ENCODE results near the gene KDM2B. TPM values are rescaled to one million over a fixed set of nuclear protein-coding genes. Genes with fewer than 3 reads are reported as not detected.

Gene KDM2B
- total and polyA plus RNA-seq, 2 donors (not counting 1 experiment from before 2014, with no cell fraction given), result 108 to 126 TPM

GRCh38 chr12:121392325-121392716 lies 188.5 kb downstream of the KDM2B start:
- Histone ChIP-seq H3K4me1 (ENCODE audit: control insufficient read depth in 2 of 2, insufficient read depth in 2 of 2, low read length in 2 of 2) (peaks cover 3 to 7% of the 10 kb centered on the region in 2 donors), H3K27ac (ENCODE audit: low read length in 2 of 2) (no peak overlapping the region), H3K79me2 (ENCODE audit: control insufficient read depth, insufficient read depth, low read length) (no peaks in the 10 kb centered on the region), H3K27me3 (replicated peaks in 1 of 4; ENCODE audit: control extremely low read depth in 1 of 4, control insufficient read depth in 3 of 4, insufficient read depth in 4 of 4, low read length in 3 of 4) (no peaks in the 10 kb centered on the region), H3K9ac (ENCODE audit: low read length) (no peak overlapping the region), H3K9me3 (ENCODE audit: control extremely low read depth in 1 of 3, control insufficient read depth in 2 of 3, insufficient read depth in 1 of 3, low read length in 2 of 3) (no peaks in the 10 kb centered on the region), H2AFZ (ENCODE audit: insufficient read depth, low read depth, low read length, poor library complexity, severe bottlenecking) (peak overlapping the region; percentile 72), H3K4me3 (ENCODE audit: control extremely low read depth in 1 of 5, extremely low read depth in 1 of 5, insufficient read depth in 1 of 5, low read depth in 2 of 5, low read length in 4 of 5) (no peak overlapping the region), H4K20me1 (ENCODE audit: control insufficient read depth, insufficient read depth, low read length, poor library complexity, severe bottlenecking) (no peaks in the 10 kb centered on the region), H3K36me3 (replicated peaks in 1 of 2; ENCODE audit: control extremely low read depth in 1 of 2, control insufficient read depth in 1 of 2, extremely low read depth in 1 of 2, insufficient read depth in 2 of 2, low read length in 1 of 2) (no peaks in the 10 kb centered on the region), H3K4me2 (replicated peaks; ENCODE audit: low read depth, low read length, poor library complexity, severe bottlenecking) (no peak overlapping the region)
- Mint-ChIP-seq H3K27ac (peak overlapping the region; percentile 10), H3K4me3 (peak overlapping the region; percentile 26), H3K9me3 (ENCODE audit: insufficient read depth) (no peaks in the 10 kb centered on the region), H3K4me1 (peaks cover 8% of the 10 kb centered on the region), H3K27me3 (no peaks in the 10 kb centered on the region)
- intact Hi-C loops (cut with micrococcal nuclease), result loop anchor here (5.0 kb wide), 1 partner anchor 35 kb away; no protein-coding TSS in a partner anchor
- WGBS (ENCODE audit: insufficient coverage), result no CpG with 5 or more reads among the region's 3 CpGs
- ATAC-seq (ENCODE audit: low read depth) (no peak), DNase-seq (no peak)
- POLR2A ChIA-PET, result interaction anchor here (0.6 to 0.9 kb wide), 2 partner anchors 8 to 266 kb away, joined by 6 read pairs; partner anchors contain the start of gene RNF34
- TF ChIP-seq CTCF (IDR thresholded peaks at IDR 0.05), result no peak
- no peak for TF ChIP-seq EZH2 (IDR thresholded peaks at IDR 0.05; ENCODE audit: borderline replicate concordance, insufficient read depth, low read depth, low read length, poor library complexity, severe bottlenecking)
- CTCF ChIA-PET, result interaction anchor here (0.9 to 1.5 kb wide), 2 partner anchors 51 to 677 kb away, joined by 3 to 4 read pairs; no protein-coding TSS in a partner anchor

GRCh38 chr12:121391619-121392324 lies 189.1 kb downstream of the KDM2B start:
- TF ChIP-seq EZH2 (IDR thresholded peaks at IDR 0.05; ENCODE audit: borderline replicate concordance, insufficient read depth, low read depth, low read length, poor library complexity, severe bottlenecking), result no peak
- no peak for TF ChIP-seq CTCF (IDR thresholded peaks at IDR 0.05)
- peak overlapping the region; percentile 6 for H3K27ac Mint-ChIP-seq
- peak overlapping the region; percentile 72 for H2AFZ ChIP-seq (ENCODE audit: insufficient read depth, low read depth, low read length, poor library complexity, severe bottlenecking)
- H3K9me3 Mint-ChIP-seq (ENCODE audit: insufficient read depth), result no peaks in the 10 kb centered on the region
- H3K4me2 ChIP-seq (replicated peaks; ENCODE audit: low read depth, low read length, poor library complexity, severe bottlenecking), result peak overlapping the region; percentile 48
- H4K20me1 ChIP-seq (ENCODE audit: control insufficient read depth, insufficient read depth, low read length, poor library complexity, severe bottlenecking), result no peaks in the 10 kb centered on the region
- ATAC-seq (ENCODE audit: low read depth), result peak; percentile 31
- 72% methylated on average over 6 of the region's 10 CpGs for WGBS (ENCODE audit: insufficient coverage)
- H3K9ac ChIP-seq (ENCODE audit: low read length), result peak overlapping the region; percentile 1
- H3K4me1 Mint-ChIP-seq, result peaks cover 8% of the 10 kb centered on the region
- no peaks in the 10 kb centered on the region for H3K79me2 ChIP-seq (ENCODE audit: control insufficient read depth, insufficient read depth, low read length)
- no peaks in the 10 kb centered on the region for H3K36me3 ChIP-seq (replicated peaks in 1 of 2; ENCODE audit: control extremely low read depth in 1 of 2, control insufficient read depth in 1 of 2, extremely low read depth in 1 of 2, insufficient read depth in 2 of 2, low read length in 1 of 2)
- no peak overlapping the region for H3K27ac ChIP-seq (ENCODE audit: low read length in 2 of 2)
- H3K27me3 ChIP-seq (replicated peaks in 1 of 4; ENCODE audit: control extremely low read depth in 1 of 4, control insufficient read depth in 3 of 4, insufficient read depth in 4 of 4, low read length in 3 of 4), result no peaks in the 10 kb centered on the region
- DNase-seq, result peak; percentile 44
- intact Hi-C loops (cut with micrococcal nuclease), result loop anchor here (5.0 kb wide), 1 partner anchor 36 kb away; no protein-coding TSS in a partner anchor
- peak overlapping the region in 1 of 5 experiments; percentile 44 for H3K4me3 ChIP-seq (ENCODE audit: control extremely low read depth in 1 of 5, extremely low read depth in 1 of 5, insufficient read depth in 1 of 5, low read depth in 2 of 5, low read length in 4 of 5)
- peaks cover 3 to 7% of the 10 kb centered on the region in 2 donors for H3K4me1 ChIP-seq (ENCODE audit: control insufficient read depth in 2 of 2, insufficient read depth in 2 of 2, low read length in 2 of 2)
- ChIA-PET POLR2A (interaction anchor here (0.6 to 0.9 kb wide), 2 partner anchors 9 to 266 kb away, joined by 6 read pairs; partner anchors contain the start of gene RNF34), CTCF (interaction anchor here (0.6 to 1.5 kb wide), 4 partner anchors 26 to 677 kb away, joined by 3 to 4 read pairs (median 4); no protein-coding TSS in a partner anchor)
- no peaks in the 10 kb centered on the region for H3K9me3 ChIP-seq (ENCODE audit: control extremely low read depth in 1 of 3, control insufficient read depth in 2 of 3, insufficient read depth in 1 of 3, low read length in 2 of 3)
- H3K27me3 Mint-ChIP-seq, result no peaks in the 10 kb centered on the region
- peak overlapping the region; percentile 56 for H3K4me3 Mint-ChIP-seq
